SK-N-SH (cell line): ENCODE measurements around the gene ASIC4. TPM values are rescaled to one million over a fixed set of nuclear protein-coding genes. Genes with fewer than 3 reads are reported as not detected.

Experiments
- CTCF ChIA-PET: fragments of 300-600, 350-600 bp; formaldehyde crosslinking; extraction: SDS; loops from one replicate; lab custom pipeline; 2021; lab: Yijun Ruan, JAX
- POLR2A ChIA-PET: fragments of 350-600 bp; sonication (Branson Sonifier 250); formaldehyde crosslinking; extraction: SDS; loops from one replicate; lab custom pipeline; 2020; ENCODE audit warnings: antibody characterized with exemption, inconsistent platforms; lab: Yijun Ruan, JAX
- DNase-seq: peaks from one replicate; pipeline ENCODE4 v3.0.0; 2012
- H2AFZ ChIP-seq: fragments of 200-600 bp; sonication (generic); 2 replicates; pipeline ENCODE4 v1.8.1; 2016; ENCODE audit warnings: antibody characterized with exemption, mild to moderate bottlenecking, low read depth
- H3F3A ChIP-seq: fragments of 200-600 bp; sonication (generic); replicated peaks from 2 replicates; pipeline ENCODE3; 2016; ENCODE audit warnings: antibody characterized with exemption, mild to moderate bottlenecking; ENCODE audit not compliant: insufficient read depth
- H3K27ac ChIP-seq, 2 experiments: fragments of 200-500 bp in 1 of 2; fragments of 200-600 bp in 1 of 2; sonication (Bioruptor generic) in 1 of 2; sonication (generic), shearing (Covaris generic) in 1 of 2; 2 replicates each; pipeline versions ENCODE4 v1.5.1 to v1.6.1; 2014 to 2016; ENCODE audit warnings: low read depth in 2 of 2, inconsistent platforms in 1 of 2, low read length in 1 of 2, mild to moderate bottlenecking in 1 of 2, mixed read lengths in 1 of 2
- H3K27me3 ChIP-seq: fragments of 200-600 bp; sonication (generic), shearing (Covaris generic); 2 replicates; pipeline ENCODE4 v1.6.1; 2016; ENCODE audit warnings: mixed run types; ENCODE audit not compliant: insufficient read depth
- H3K36me3 ChIP-seq, 2 experiments: fragments of 200-500 bp in 1 of 2; fragments of 200-600 bp in 1 of 2; sonication (Bioruptor generic) in 1 of 2; sonication (generic) in 1 of 2; replicated peaks in 1 of 2; 2 replicates each; pipeline versions ENCODE3 to v1.5.1; 2014 to 2016; ENCODE audit warnings: low read length in 1 of 2, mild to moderate bottlenecking in 1 of 2; ENCODE audit not compliant: insufficient read depth in 2 of 2, control insufficient read depth in 1 of 2
- H3K4me1 ChIP-seq, 2 experiments: fragments of 200-500 bp in 1 of 2; fragments of 200-600 bp in 1 of 2; sonication (Bioruptor generic) in 1 of 2; sonication (generic), shearing (Covaris generic) in 1 of 2; 2 replicates each; pipeline versions ENCODE4 v1.5.1 to v1.6.1; 2014 to 2016; ENCODE audit warnings: low read depth in 1 of 2, low read length in 1 of 2, mixed run types in 1 of 2; ENCODE audit not compliant: insufficient read depth in 2 of 2, control insufficient read depth in 1 of 2
- H3K4me2 ChIP-seq: fragments of 200-600 bp; sonication (generic), shearing (Covaris generic); 2 replicates; pipeline ENCODE4 v1.6.1; 2017; ENCODE audit warnings: mixed run types
- H3K4me3 ChIP-seq, 2 experiments: fragments of 200-500 bp in 1 of 2; fragments of 200-600 bp in 1 of 2; sonication (Bioruptor generic) in 1 of 2; sonication (generic), shearing (Covaris generic) in 1 of 2; 2 replicates each; pipeline versions ENCODE4 v1.5.1 to v1.8.1; 2014 to 2016; ENCODE audit warnings: low read depth in 2 of 2, inconsistent platforms in 1 of 2, low read length in 1 of 2, mild to moderate bottlenecking in 1 of 2, mixed read lengths in 1 of 2, moderate library complexity in 1 of 2
- H3K79me2 ChIP-seq: fragments of 200-600 bp; sonication (generic); 2 replicates; pipeline ENCODE4 v1.8.1; 2017; ENCODE audit warnings: mild to moderate bottlenecking; ENCODE audit not compliant: insufficient read depth
- H3K9ac ChIP-seq: fragments of 200-600 bp; sonication (generic); 2 replicates; pipeline ENCODE4 v1.6.1; 2017; ENCODE audit warnings: mixed run types
- H3K9me2 ChIP-seq: fragments of 200-600 bp; sonication (generic); 2 replicates; pipeline ENCODE4 v1.6.1; 2017; ENCODE audit warnings: mixed run types
- H3K9me3 ChIP-seq: fragments of 200-600 bp; sonication (generic); 2 replicates; pipeline ENCODE4 v1.6.1; 2017; ENCODE audit warnings: mixed run types, mild to moderate bottlenecking, moderate library complexity
- H4K20me1 ChIP-seq: fragments of 200-600 bp; sonication (generic); 2 replicates; pipeline ENCODE4 v1.6.1; 2017; ENCODE audit warnings: mild to moderate bottlenecking, mixed run types; ENCODE audit not compliant: insufficient read depth
- CHD2 ChIP-seq: fragments of 150-350 bp; IDR thresholded peaks from 2 replicates; pipeline ENCODE4 v1.6.1; 2018; ENCODE audit warnings: low read length; ENCODE audit not compliant: partially characterized antibody
- ELF1 ChIP-seq: IDR thresholded peaks from 2 replicates; pipeline ENCODE4 v1.4.0; 2012
- EP300 ChIP-seq, 2 experiments: IDR thresholded peaks; 2 replicates each; pipeline versions ENCODE4 v1.4.0 to v1.6.1; 2012; ENCODE audit warnings: borderline replicate concordance in 1 of 2, low read depth in 1 of 2, low read length in 1 of 2
- FOXJ3 ChIP-seq: sonication (generic); formaldehyde crosslinking; IDR thresholded peaks from 2 replicates; pipeline ENCODE4 v1.5.1; 2020; ENCODE audit warnings: mild to moderate bottlenecking, missing genetic modification reagents
- FOXM1 ChIP-seq: IDR thresholded peaks from 2 replicates; pipeline ENCODE4 v1.4.0; 2012; ENCODE audit warnings: low read depth, mild to moderate bottlenecking
- GATA2 ChIP-seq: sonication (generic); formaldehyde crosslinking; IDR thresholded peaks from 2 replicates; pipeline ENCODE4 v1.5.0; 2020; ENCODE audit warnings: mild to moderate bottlenecking, missing genetic modification reagents
- JUND ChIP-seq: IDR thresholded peaks from 2 replicates; pipeline ENCODE4 v1.4.0; 2012
- MEF2A ChIP-seq: IDR thresholded peaks from 2 replicates; pipeline ENCODE4 v1.4.0; 2012; ENCODE audit warnings: low read depth, borderline replicate concordance
- NFIC ChIP-seq: IDR thresholded peaks from 2 replicates; pipeline ENCODE4 v1.4.0; 2012; ENCODE audit warnings: borderline replicate concordance
- NRF1 ChIP-seq: IDR thresholded peaks from 2 replicates; pipeline ENCODE4 v1.6.1; 2012; ENCODE audit warnings: low read depth, mild to moderate bottlenecking, low read length
- PBX3 ChIP-seq: IDR thresholded peaks from 2 replicates; pipeline ENCODE4; 2012
- POLR2AphosphoS5 ChIP-seq: IDR thresholded peaks from 2 replicates; pipeline ENCODE4 v1.6.1; 2012; ENCODE audit warnings: low read depth, low read length
- RAD21 ChIP-seq: IDR thresholded peaks from 2 replicates; pipeline ENCODE4 v1.6.1; 2012; ENCODE audit warnings: mild to moderate bottlenecking, low read length
- REST ChIP-seq: IDR thresholded peaks from 2 replicates; pipeline ENCODE4 v1.6.1; 2012; ENCODE audit warnings: mild to moderate bottlenecking, low read depth, low read length, moderate library complexity
- RFX5 ChIP-seq: IDR thresholded peaks from 2 replicates; pipeline ENCODE4 v1.6.1; 2012; ENCODE audit warnings: mild to moderate bottlenecking, improper control_type of control experiment, low read length
- RXRA ChIP-seq: IDR thresholded peaks from 2 replicates; pipeline ENCODE4 v1.4.0; 2012; ENCODE audit warnings: low read depth, mild to moderate bottlenecking, borderline replicate concordance
- SIN3A ChIP-seq: IDR thresholded peaks from 2 replicates; pipeline ENCODE4 v1.6.1; 2012; ENCODE audit warnings: low read depth, mild to moderate bottlenecking, low read length, moderate library complexity, borderline replicate concordance
- SMC3 ChIP-seq: IDR thresholded peaks from 2 replicates; pipeline ENCODE4 v1.6.1; 2012; ENCODE audit warnings: low read depth, low read length, improper control_type of control experiment
- TAF1 ChIP-seq: IDR thresholded peaks from 2 replicates; pipeline ENCODE4 v1.6.1; 2012; ENCODE audit warnings: low read depth, mild to moderate bottlenecking, low read length, moderate library complexity, borderline replicate concordance
- TCF12 ChIP-seq: IDR thresholded peaks from 2 replicates; pipeline ENCODE4 v1.4.0; 2012
- TEAD4 ChIP-seq: IDR thresholded peaks from 2 replicates; pipeline ENCODE4 v1.4.0; 2012; ENCODE audit warnings: mild to moderate bottlenecking, borderline replicate concordance; ENCODE audit not compliant: insufficient read depth
- WGBS: methylation state at CpG from one replicate; pipeline ENCODE4 v1.1.6; 2017; ENCODE audit warnings: low lambda C conversion rate; 5-methylcytosine and 5-hydroxymethylcytosine counted together
- polyA plus RNA-seq, 3 experiments: library from polyadenylated mRNA; depleted of rRNA; stranded (reverse); fragments of >200 nt; gene quantifications; 2 replicates each; pipeline ENCODE4 v1.2.3, GENCODE V29; 2012
- TF ChIP-seq, protein P1 (sequence below): IDR thresholded peaks from 2 replicates; pipeline ENCODE4 v1.4.0; 2012; ENCODE audit warnings: low read depth
- TF ChIP-seq, protein P2 (sequence below): fragments of 200-600 bp; sonication (generic); IDR thresholded peaks from 2 replicates; pipeline ENCODE4 v1.6.1; 2017; ENCODE audit warnings: antibody characterized with exemption, mild to moderate bottlenecking, moderate library complexity
- TF ChIP-seq, protein P3 (sequence below): IDR thresholded peaks from 2 replicates; pipeline ENCODE4 v1.4.0; 2012; ENCODE audit warnings: low read depth, borderline replicate concordance

Gene ASIC4
- polyA plus RNA-seq, 1 of the 3 experiments (the other 2 are of a cell fraction): 0.05 TPM

DNA sequence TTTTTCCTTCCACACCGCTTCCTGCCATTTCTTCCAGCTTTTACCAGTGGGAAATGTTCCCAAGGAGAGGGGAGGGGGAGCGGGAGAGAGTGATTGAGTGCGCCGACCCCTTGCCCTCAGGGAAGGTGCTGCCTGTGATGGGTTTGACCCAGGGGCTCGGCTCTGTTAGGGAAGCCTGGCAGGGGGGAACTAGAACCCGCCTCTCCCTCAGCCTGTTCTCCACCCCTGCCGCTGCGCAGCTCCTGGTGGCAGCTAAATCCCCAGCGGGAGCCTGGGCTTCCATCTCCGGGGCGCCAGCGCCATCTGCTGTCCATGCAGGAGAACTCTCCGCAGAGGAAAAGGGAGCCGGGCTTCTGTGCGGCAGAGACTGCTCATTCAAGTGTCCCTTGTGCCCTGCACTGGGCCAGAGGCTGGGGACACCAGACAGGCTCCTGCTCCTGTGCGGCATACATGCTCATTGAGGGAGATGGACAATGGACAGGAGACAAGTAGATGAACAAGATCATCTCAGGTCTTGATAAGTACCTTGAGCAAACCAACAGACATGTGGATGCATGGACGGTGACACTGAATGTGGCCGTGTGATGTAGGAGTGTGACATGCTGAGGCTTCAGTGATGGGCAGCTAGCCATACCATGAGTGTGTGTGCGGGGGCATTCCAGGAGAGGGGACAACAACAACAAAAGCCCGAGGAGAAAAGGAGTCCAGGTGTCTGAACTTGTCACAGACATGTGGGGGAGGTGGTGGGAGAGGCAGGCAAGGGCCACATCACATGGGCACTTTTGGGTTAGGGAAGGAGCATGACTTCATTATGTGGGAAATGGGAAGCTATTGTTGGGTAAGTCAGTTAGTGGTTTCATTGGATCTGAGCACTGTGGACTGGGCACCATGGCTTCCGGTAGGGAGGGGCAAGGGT is 16.0 kb downstream of the ASIC4 start:
- Histone ChIP-seq H3K9me3 (no peaks in the 10 kb centered on the region), H3K27ac (peak overlapping the region in 1 of 2 experiments; percentile 12; a peak in 1 of 4 replicates), H2AFZ (peak overlapping the region; percentile 64; the same call in 1 of the 2 replicates), H3K4me2 (peak overlapping the region; percentile 67; the same call in 1 of the 2 replicates), H3K4me1 (peaks cover 0 to 38% of the 10 kb centered on the region in 2 experiments; a peak in 2 of 4 replicates), H4K20me1 (no peaks in the 10 kb centered on the region), H3K4me3 (peak overlapping the region; percentile 28 to 36; a peak in 3 of 4 replicates), H3K36me3 (no peaks in the 10 kb centered on the region), H3K79me2 (no peaks in the 10 kb centered on the region), H3K9ac (no peak overlapping the region), H3K27me3 (no peaks in the 10 kb centered on the region; the same call in 1 of the 2 replicates), H3F3A (no peaks in the 10 kb centered on the region), H3K9me2 (no peaks in the 10 kb centered on the region)
- DNase-seq: peak; percentile 93
- CTCF ChIA-PET: interaction anchor here (0.6 to 62.1 kb wide), 50 partner anchors 11 to 359 kb away, joined by 3 to 2824 read pairs (median 4); partner anchors contain the start of genes ASIC4, CHPF, DNAJB2 and DNPEP
- POLR2A ChIA-PET: interaction anchor here (0.8 to 8.0 kb wide), 9 partner anchors 10 to 125 kb away, joined by 3 to 210 read pairs (median 4); partner anchors contain the start of genes ASIC4 and GMPPA
- WGBS: 29% methylated on average over 14 of the region's 21 CpGs
- TF ChIP-seq ELF1: no peak
- TF ChIP-seq, protein P1, sequence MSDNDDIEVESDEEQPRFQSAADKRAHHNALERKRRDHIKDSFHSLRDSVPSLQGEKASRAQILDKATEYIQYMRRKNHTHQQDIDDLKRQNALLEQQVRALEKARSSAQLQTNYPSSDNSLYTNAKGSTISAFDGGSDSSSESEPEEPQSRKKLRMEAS: no peak
- TF ChIP-seq GATA2 (CRISPR knock-in tag): no peak
- no peak for TF ChIP-seq RFX5
- no peak for TF ChIP-seq POLR2AphosphoS5
- 0 out of 2 replicates have a peak, but pooled peaks have one; percentile 12 for TF ChIP-seq REST
- peak; percentile 74 for TF ChIP-seq CHD2
- TF ChIP-seq, protein P2, sequence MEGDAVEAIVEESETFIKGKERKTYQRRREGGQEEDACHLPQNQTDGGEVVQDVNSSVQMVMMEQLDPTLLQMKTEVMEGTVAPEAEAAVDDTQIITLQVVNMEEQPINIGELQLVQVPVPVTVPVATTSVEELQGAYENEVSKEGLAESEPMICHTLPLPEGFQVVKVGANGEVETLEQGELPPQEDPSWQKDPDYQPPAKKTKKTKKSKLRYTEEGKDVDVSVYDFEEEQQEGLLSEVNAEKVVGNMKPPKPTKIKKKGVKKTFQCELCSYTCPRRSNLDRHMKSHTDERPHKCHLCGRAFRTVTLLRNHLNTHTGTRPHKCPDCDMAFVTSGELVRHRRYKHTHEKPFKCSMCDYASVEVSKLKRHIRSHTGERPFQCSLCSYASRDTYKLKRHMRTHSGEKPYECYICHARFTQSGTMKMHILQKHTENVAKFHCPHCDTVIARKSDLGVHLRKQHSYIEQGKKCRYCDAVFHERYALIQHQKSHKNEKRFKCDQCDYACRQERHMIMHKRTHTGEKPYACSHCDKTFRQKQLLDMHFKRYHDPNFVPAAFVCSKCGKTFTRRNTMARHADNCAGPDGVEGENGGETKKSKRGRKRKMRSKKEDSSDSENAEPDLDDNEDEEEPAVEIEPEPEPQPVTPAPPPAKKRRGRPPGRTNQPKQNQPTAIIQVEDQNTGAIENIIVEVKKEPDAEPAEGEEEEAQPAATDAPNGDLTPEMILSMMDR: peak; percentile 91
- TF ChIP-seq TEAD4: no peak
- no peak for TF ChIP-seq JUND
- TF ChIP-seq RXRA: no peak
- TF ChIP-seq, protein P3, sequence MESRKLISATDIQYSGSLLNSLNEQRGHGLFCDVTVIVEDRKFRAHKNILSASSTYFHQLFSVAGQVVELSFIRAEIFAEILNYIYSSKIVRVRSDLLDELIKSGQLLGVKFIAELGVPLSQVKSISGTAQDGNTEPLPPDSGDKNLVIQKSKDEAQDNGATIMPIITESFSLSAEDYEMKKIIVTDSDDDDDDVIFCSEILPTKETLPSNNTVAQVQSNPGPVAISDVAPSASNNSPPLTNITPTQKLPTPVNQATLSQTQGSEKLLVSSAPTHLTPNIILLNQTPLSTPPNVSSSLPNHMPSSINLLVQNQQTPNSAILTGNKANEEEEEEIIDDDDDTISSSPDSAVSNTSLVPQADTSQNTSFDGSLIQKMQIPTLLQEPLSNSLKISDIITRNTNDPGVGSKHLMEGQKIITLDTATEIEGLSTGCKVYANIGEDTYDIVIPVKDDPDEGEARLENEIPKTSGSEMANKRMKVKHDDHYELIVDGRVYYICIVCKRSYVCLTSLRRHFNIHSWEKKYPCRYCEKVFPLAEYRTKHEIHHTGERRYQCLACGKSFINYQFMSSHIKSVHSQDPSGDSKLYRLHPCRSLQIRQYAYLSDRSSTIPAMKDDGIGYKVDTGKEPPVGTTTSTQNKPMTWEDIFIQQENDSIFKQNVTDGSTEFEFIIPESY: no peak
- TF ChIP-seq NFIC: no peak
- no peak for TF ChIP-seq FOXM1
- no peak for TF ChIP-seq TCF12
- peak; percentile 99 for TF ChIP-seq RAD21
- TF ChIP-seq EP300 (IDR thresholded peaks at IDR 0.05; ENCODE audit: borderline replicate concordance in 1 of 2, low read depth in 1 of 2, low read length in 1 of 2): no peak
- TF ChIP-seq TAF1: no peak
- TF ChIP-seq MEF2A: no peak
- no peak for TF ChIP-seq SIN3A
- TF ChIP-seq PBX3: no peak
- TF ChIP-seq FOXJ3: no peak
- TF ChIP-seq NRF1: peak; percentile 64
- TF ChIP-seq SMC3: peak; percentile 99
